Activated T-helper 1 cell treated with anti-CD3 and anti-CD28 coated beads, Interleukin-12 subunit alpha, Interleukin-12 subunit beta, Interleukin-2, Interleukin-4 antibody, amounts not matched to agents 30 ng/mL and 10 ng/mL and 1 ng/mL, durations not matched to agents 14 hours and 24 hours and 36 hours (primary cell): ENCODE data around the gene C4A. TPM values are rescaled to one million over a fixed set of nuclear protein-coding genes. Genes with fewer than 3 reads are reported as not detected.
A peak's percentile ranks its signal among the peaks of the same experiment; 100 is the strongest.
"Not testable (repeated sequence)": the region's sequence is repeated elsewhere in the genome, so short reads cannot be mapped to it uniquely, and the experiment has no call there.

Experiments
- DNase-seq: peaks from one replicate; pipeline ENCODE4 v3.0.0; 2021; ENCODE audit warnings: low spot score
- H3K27ac Mint-ChIP-seq: one replicate; pipeline ENCODE4 v1.8.0; 2021; ENCODE audit warnings: mild to moderate bottlenecking, mixed read lengths
- H3K27me3 Mint-ChIP-seq: one replicate; pipeline ENCODE4 v1.8.0; 2022; ENCODE audit warnings: mild to moderate bottlenecking, moderate library complexity, mixed read lengths; ENCODE audit not compliant: insufficient read depth
- H3K36me3 Mint-ChIP-seq: one replicate; pipeline ENCODE4 v1.8.0; 2021; ENCODE audit warnings: low read depth, mixed read lengths
- H3K4me1 Mint-ChIP-seq: one replicate; pipeline ENCODE4 v1.8.0; 2021; ENCODE audit warnings: low read depth, mixed read lengths
- H3K4me3 Mint-ChIP-seq: one replicate; pipeline ENCODE4 v1.8.0; 2021; ENCODE audit warnings: mild to moderate bottlenecking, moderate library complexity, mixed read lengths
- H3K9me3 Mint-ChIP-seq: one replicate; pipeline ENCODE4 v1.8.0; 2021; ENCODE audit warnings: mixed read lengths
- intact Hi-C: fragments of 100-400 bp; cut with micrococcal nuclease; formaldehyde crosslinking; loops from one replicate; pipeline ENCODE4 v1.15.1; 2024
- total RNA-seq: library from RNA; stranded (reverse); gene quantifications from 2 replicates; pipeline ENCODE4 v1.2.3, GENCODE V29; 2022

The C4A gene
- total RNA-seq, 1 donor from 2014 or later: 4.0 TPM

- peaks cover 51% of the 10 kb centered on the region for H3K36me3 Mint-ChIP-seq
- H3K4me3 Mint-ChIP-seq: no peak overlapping the region
- H3K4me1 Mint-ChIP-seq: peaks cover 19% of the 10 kb centered on the region
- H3K27ac Mint-ChIP-seq: no peak overlapping the region
- H3K27me3 Mint-ChIP-seq: no peaks in the 10 kb centered on the region
- H3K9me3 Mint-ChIP-seq: no peaks in the 10 kb centered on the region
- intact Hi-C loops: no loop called here
- DNase-seq: no peak
Observed at GRCh38 chr6:31966997-31967925, 14.6 kb upstream of the C4A start.

GRCh38 chr6:31967926-31968320 is 13.9 kb upstream of the C4A start:
- Mint-ChIP-seq H3K4me1 (peaks cover 20% of the 10 kb centered on the region), H3K27me3 (no peaks in the 10 kb centered on the region), H3K36me3 (peaks cover 45% of the 10 kb centered on the region), H3K27ac (peak overlapping the region; percentile 12), H3K9me3 (no peaks in the 10 kb centered on the region), H3K4me3 (no peak overlapping the region)
- intact Hi-C loops: no loop called here
- no peak for DNase-seq

GRCh38 chr6:31968326-31968725 is 13.5 kb upstream of the C4A start:
- H3K9me3 Mint-ChIP-seq: no peaks in the 10 kb centered on the region
- intact Hi-C loops: no loop called here
- peaks cover 24% of the 10 kb centered on the region for H3K4me1 Mint-ChIP-seq
- H3K27me3 Mint-ChIP-seq: no peaks in the 10 kb centered on the region
- no peak overlapping the region for H3K27ac Mint-ChIP-seq
- peaks cover 45% of the 10 kb centered on the region for H3K36me3 Mint-ChIP-seq
- DNase-seq: no peak
- H3K4me3 Mint-ChIP-seq: no peak overlapping the region

GRCh38 chr6:31968791-31969711 is 12.8 kb upstream of the C4A start:
- Mint-ChIP-seq H3K27ac (peak overlapping the region; percentile 100), H3K4me1 (peaks cover 31% of the 10 kb centered on the region)

GRCh38 chr6:31969712-31970603 is 11.9 kb upstream of the C4A start:
- peak overlapping the region; percentile 100 for H3K27ac Mint-ChIP-seq
- peaks cover 36% of the 10 kb centered on the region for H3K36me3 Mint-ChIP-seq
- no peaks in the 10 kb centered on the region for H3K27me3 Mint-ChIP-seq
- peaks cover 36% of the 10 kb centered on the region for H3K4me1 Mint-ChIP-seq
- H3K4me3 Mint-ChIP-seq: peak overlapping the region; percentile 80
- intact Hi-C loops: loop anchor here (2.0 to 10.0 kb wide), 2 partner anchors 67 to 1305 kb away; partner anchors contain the start of genes B3GALT4, RPS18, VPS52 and ZBTB12
- no peaks in the 10 kb centered on the region for H3K9me3 Mint-ChIP-seq
- DNase-seq: no peak

More at GRCh38 chr6:31968791-31969711, 12.8 kb upstream of the C4A start:
- Mint-ChIP-seq H3K27me3 (no peaks in the 10 kb centered on the region), H3K9me3 (no peaks in the 10 kb centered on the region), H3K36me3 (peaks cover 41% of the 10 kb centered on the region), H3K4me3 (peak overlapping the region; percentile 10)
- DNase-seq: no peak
- intact Hi-C loops: no loop called here

- no peak for DNase-seq
- intact Hi-C loops: loop anchor here (1.0 to 10.0 kb wide), 3 partner anchors 68 to 1304 kb away; partner anchors contain the start of genes B3GALT4, BAG6, RPS18 and VPS52
- Mint-ChIP-seq H3K36me3 (peaks cover 31% of the 10 kb centered on the region), H3K27me3 (no peaks in the 10 kb centered on the region), H3K4me1 (peaks cover 34% of the 10 kb centered on the region), H3K9me3 (no peaks in the 10 kb centered on the region), H3K4me3 (peak overlapping the region; percentile 80), H3K27ac (peak overlapping the region; percentile 100)
Observed at GRCh38 chr6:31970604-31971271, 11.1 kb upstream of the C4A start.

GRCh38 chr6:31971279-31971992 is 10.4 kb upstream of the C4A start:
- no peaks in the 10 kb centered on the region for H3K9me3 Mint-ChIP-seq
- peak overlapping the region; percentile 80 for H3K4me3 Mint-ChIP-seq
- peaks cover 29% of the 10 kb centered on the region for H3K36me3 Mint-ChIP-seq
- peaks cover 34% of the 10 kb centered on the region for H3K4me1 Mint-ChIP-seq
- H3K27me3 Mint-ChIP-seq: no peaks in the 10 kb centered on the region
- no peak for DNase-seq
- peak overlapping the region; percentile 100 for H3K27ac Mint-ChIP-seq
- intact Hi-C loops: loop anchor here (1.0 to 10.0 kb wide), 3 partner anchors 69 to 1303 kb away; partner anchors contain the start of genes B3GALT4, BAG6, RPS18 and VPS52

- DNase-seq: peak; percentile 97
- H3K4me3 Mint-ChIP-seq: peak within 1 kb of the TSS; percentile 80
- H3K27me3 Mint-ChIP-seq: no peaks in the 10 kb centered on the region
- intact Hi-C loops: loop anchor here (1.0 to 10.0 kb wide), 4 partner anchors 13 to 1303 kb away; partner anchors contain the start of genes B3GALT4, BAG6, RPS18 and SKIC2
- peaks cover 29% of the 10 kb centered on the region for H3K36me3 Mint-ChIP-seq
- H3K4me1 Mint-ChIP-seq: peaks cover 34% of the 10 kb centered on the region
- no peaks in the 10 kb centered on the region for H3K9me3 Mint-ChIP-seq
- peak within 1 kb of the TSS; percentile 100 for H3K27ac Mint-ChIP-seq
Observed at GRCh38 chr6:31971993-31972708, 9.7 kb upstream of the C4A start, which contains the start of gene DXO. TSS of gene DXO (minus strand) at chr6:31972138. CDS start at chr6:31971675, 463 bp downstream.

- Mint-ChIP-seq H3K27ac (peak overlapping the region; percentile 100), H3K4me3 (peak overlapping the region; percentile 80), H3K4me1 (peaks cover 34% of the 10 kb centered on the region), H3K27me3 (no peaks in the 10 kb centered on the region), H3K36me3 (peaks cover 23% of the 10 kb centered on the region), H3K9me3 (no peaks in the 10 kb centered on the region)
- no peak for DNase-seq
- intact Hi-C loops: loop anchor here (1.0 to 10.0 kb wide), 2 partner anchors 14 to 1302 kb away; partner anchors contain the start of genes B3GALT4, RPS18, SKIC2 and VPS52
Observed at GRCh38 chr6:31972709-31973350, 9.0 kb upstream of the C4A start.

- not testable (repeated sequence) for H3K9me3 Mint-ChIP-seq, H3K4me3 Mint-ChIP-seq, DNase-seq, H3K27me3 Mint-ChIP-seq, H3K27ac Mint-ChIP-seq
- peaks cover 21% of the 10 kb centered on the region for H3K4me1 Mint-ChIP-seq
- intact Hi-C loops: loop anchor here (10.0 kb wide), 1 partner anchor 1299 kb away; the partner anchor contains the start of genes B3GALT4, RPS18 and VPS52
- H3K36me3 Mint-ChIP-seq: peaks cover 11% of the 10 kb centered on the region
Observed at GRCh38 chr6:31976065-31976464, 5.8 kb upstream of the C4A start.
